Motor neuron (in vitro differentiated cells): Measurements from ENCODE around the gene SREK1. TPM values are rescaled to one million over a fixed set of nuclear protein-coding genes. Genes with fewer than 3 reads are reported as not detected.
"Not testable (repeated sequence)": the region's sequence is repeated elsewhere in the genome, so short reads cannot be mapped to it uniquely, and the experiment has no call there.

Experiments used
- ATAC-seq, 8 experiments: fragments of 200-7000 bp; cut with Tn5 transposase; replicated peaks in 6 of 8; 2 replicates each; pipeline ENCODE4 v1.8.0; 2021; ENCODE audit warnings: mild to moderate bottlenecking in 8 of 8, moderate library complexity in 8 of 8
- H3K27ac ChIP-seq, 2 donors: fragments of 250-450 bp; sonication (Bioruptor Pico); 2 replicates each; pipeline ENCODE4 v1.9.0; 2021; ENCODE audit warnings: antibody characterized with exemption in 2 of 2, mild to moderate bottlenecking in 2 of 2, moderate library complexity in 1 of 2
- H3K4me1 ChIP-seq, 2 donors: fragments of 250-450 bp; sonication (Bioruptor Pico); replicated peaks in 1 of 2; 2 replicates each; pipeline ENCODE4 v1.6.1; 2021; ENCODE audit warnings: antibody characterized with exemption in 2 of 2, mild to moderate bottlenecking in 2 of 2, moderate library complexity in 1 of 2
- H3K4me3 ChIP-seq, 5 donors: fragments of 250-450 bp; sonication (Bioruptor Pico); 2 replicates each; pipeline ENCODE4 v1.9.0; 2021; ENCODE audit warnings: antibody characterized with exemption in 5 of 5, mild to moderate bottlenecking in 5 of 5, moderate library complexity in 4 of 5
- WGBS, 10 experiments: fragments of 450-650 bp; shearing (Covaris generic); methylation state at CpG; one replicate each; pipeline ENCODE4 v1.0.0; 2022; 5-methylcytosine and 5-hydroxymethylcytosine counted together
- in situ Hi-C, 9 experiments: fragments of 400-800 bp; cut with MboI; loops; one replicate each; pipeline ENCODE4 v1.15.0; 2021; ENCODE audit warnings: low sequenced_read_pairs in 9 of 9, low pct_unique_long_range_greater_than_20kb in 2 of 9; ENCODE audit not compliant: unreplicated experiment in 9 of 9
- total RNA-seq, 8 experiments: library from RNA; unstranded; fragments of 300-600 nt; gene quantifications; 2 replicates each; pipeline versions ENCODE4 v1.2.3 to v1.2.4, GENCODE V29; 2022

The SREK1 gene
- total RNA-seq, 8 experiments from 2014 or later, result 38.5 to 143 (median 62.8) TPM

- H3K4me3 ChIP-seq, result no peak overlapping the region
- in situ Hi-C loops, result no loop called here
- H3K27ac ChIP-seq, result no peak overlapping the region
- no peak for ATAC-seq
- WGBS, 10 experiments, result 80 to 100% (median 100%) methylated on average over 1 to 3 of the region's 5 CpGs; no CpG with 5 or more reads in 3 of the 10 experiments
- H3K4me1 ChIP-seq, result no peaks in the 10 kb centered on the region
Observed at GRCh38 chr5:66206465-66206864, 62.4 kb downstream of the SREK1 start.

DNA sequence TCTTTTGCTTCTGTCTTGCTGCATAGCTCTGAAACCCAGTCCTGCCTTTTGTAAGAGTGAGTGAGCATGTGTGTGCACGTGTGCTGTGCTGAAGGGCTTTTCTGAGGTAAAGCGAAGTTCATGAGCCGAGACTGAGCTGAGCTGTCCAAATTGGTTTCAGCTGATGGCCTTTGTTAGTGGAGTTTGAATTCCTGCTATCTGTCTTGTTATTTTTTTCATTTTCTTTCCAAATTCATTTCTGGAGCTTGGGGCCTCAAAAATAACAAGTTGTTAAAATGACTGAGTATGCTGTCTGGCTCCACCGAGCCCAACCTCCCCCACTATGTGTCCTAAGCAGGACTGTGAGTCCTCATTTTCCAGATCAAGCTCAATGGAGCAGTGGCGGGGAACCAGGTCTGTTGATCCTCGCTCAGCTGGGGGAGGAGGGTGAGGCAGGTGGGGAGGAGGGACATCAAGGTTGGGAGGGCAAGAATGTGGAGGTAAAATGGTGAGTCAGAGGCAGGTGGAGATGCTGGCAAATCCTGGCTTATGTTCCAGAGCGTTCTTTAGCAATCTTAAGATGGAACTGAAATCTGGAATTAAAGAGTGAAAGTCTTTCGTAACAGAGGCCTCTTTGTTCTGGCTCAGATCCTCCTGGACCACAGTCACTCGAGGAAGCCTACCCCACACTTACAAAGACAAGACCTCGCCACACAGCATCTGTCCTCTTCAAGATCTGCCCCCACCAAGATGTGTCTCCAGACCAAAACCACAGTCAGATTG, 63.9 kb downstream of the SREK1 start:
- no peaks in the 10 kb centered on the region for H3K4me1 ChIP-seq
- 33 to 91% (median 64%) methylated on average over 1 to 7 of the region's 10 CpGs for WGBS, 10 experiments
- in situ Hi-C loops, result no loop called here
- H3K4me3 ChIP-seq, result no peak overlapping the region
- no peak overlapping the region for H3K27ac ChIP-seq
- ATAC-seq, result no peak

- Histone ChIP-seq H3K4me3 (no peak overlapping the region), H3K27ac (no peak overlapping the region), H3K4me1 (no peaks in the 10 kb centered on the region)
- 60 to 100% (median 90%) methylated on average over 1 to 4 of the region's 4 CpGs; no CpG with 5 or more reads in 4 of the 10 experiments for WGBS, 10 experiments
- ATAC-seq, result peak in 3 of 8 experiments; percentile 40 to 60 (median 59)
- in situ Hi-C loops, result no loop called here
Observed at GRCh38 chr5:66209350-66209749, 65.2 kb downstream of the SREK1 start.

DNA sequence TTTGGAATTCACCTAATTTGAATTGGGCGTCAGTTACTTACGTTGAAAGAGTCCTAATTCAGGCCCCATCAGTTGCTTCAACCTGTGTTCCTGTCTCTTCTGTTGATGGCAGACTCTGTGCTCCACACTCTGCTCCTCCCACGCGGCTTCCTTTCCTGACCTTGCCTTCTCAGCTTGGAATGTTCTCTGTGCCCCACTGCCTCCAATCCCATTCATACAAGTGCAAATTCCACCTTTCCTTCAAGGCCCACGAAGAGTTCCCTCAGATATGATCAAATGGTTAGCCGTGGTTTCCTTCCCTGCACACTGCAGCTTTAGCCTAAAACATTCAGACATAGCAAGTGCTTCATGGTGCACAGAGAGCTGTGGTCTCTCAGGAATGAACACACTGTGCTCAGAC, 65.7 kb downstream of the SREK1 start:
- Histone ChIP-seq H3K4me3 (no peak overlapping the region), H3K4me1 (no peaks in the 10 kb centered on the region), H3K27ac (no peak overlapping the region)
- peak in 1 of 8 experiments; percentile 43 for ATAC-seq
- 58 to 93% (median 75%) methylated on average over 2 to 6 of the region's 6 CpGs; no CpG with 5 or more reads in 3 of the 10 experiments for WGBS, 10 experiments
- in situ Hi-C loops, result no loop called here

DNA sequence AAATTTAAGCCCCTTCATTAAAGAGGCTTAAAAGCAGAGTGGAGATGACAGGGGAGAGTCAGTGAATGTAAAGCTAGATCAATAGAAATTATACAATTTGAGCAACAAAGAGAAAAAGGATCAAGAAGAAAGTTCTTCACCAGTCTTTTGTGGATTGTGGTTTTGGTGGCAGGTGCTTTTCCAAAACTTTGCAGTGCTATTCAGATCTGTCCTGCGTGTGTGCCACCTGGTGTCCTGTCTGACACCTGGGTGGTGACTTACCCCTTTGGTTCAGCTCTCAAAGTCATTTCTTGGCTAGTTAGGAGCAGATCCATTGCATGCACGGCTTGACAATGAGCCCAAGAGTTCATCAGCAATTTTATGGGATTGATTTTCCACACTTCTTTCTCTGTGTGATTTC, 69.4 kb downstream of the SREK1 start:
- WGBS, 10 experiments, result 0 to 100% (median 74%) methylated on average over 1 to 2 of the region's 2 CpGs; no CpG with 5 or more reads in 1 of the 10 experiments
- Histone ChIP-seq H3K4me3 (no peak overlapping the region), H3K4me1 (no peaks in the 10 kb centered on the region), H3K27ac (no peak overlapping the region)
- no peak for ATAC-seq
- in situ Hi-C loops, result no loop called here

- H3K4me3 ChIP-seq, result no peak overlapping the region
- 67 to 100% (median 75%) methylated on average over 1 to 4 of the region's 5 CpGs; no CpG with 5 or more reads in 7 of the 10 experiments for WGBS, 10 experiments
- H3K4me1 ChIP-seq, result peaks cover 0 to 4% of the 10 kb centered on the region in 2 donors
- in situ Hi-C loops, result no loop called here
- no peak overlapping the region for H3K27ac ChIP-seq
- peak; percentile 32 to 80 (median 50) for ATAC-seq
Observed at GRCh38 chr5:66222455-66222854, 78.4 kb downstream of the SREK1 start.

GRCh38 chr5:66222896-66223295, 78.8 kb downstream of the SREK1 start:
- 7 to 94% (median 58%) methylated on average over 1 to 3 of the region's 4 CpGs; no CpG with 5 or more reads in 4 of the 10 experiments for WGBS, 10 experiments
- H3K27ac ChIP-seq, result not testable (repeated sequence)

DNA sequence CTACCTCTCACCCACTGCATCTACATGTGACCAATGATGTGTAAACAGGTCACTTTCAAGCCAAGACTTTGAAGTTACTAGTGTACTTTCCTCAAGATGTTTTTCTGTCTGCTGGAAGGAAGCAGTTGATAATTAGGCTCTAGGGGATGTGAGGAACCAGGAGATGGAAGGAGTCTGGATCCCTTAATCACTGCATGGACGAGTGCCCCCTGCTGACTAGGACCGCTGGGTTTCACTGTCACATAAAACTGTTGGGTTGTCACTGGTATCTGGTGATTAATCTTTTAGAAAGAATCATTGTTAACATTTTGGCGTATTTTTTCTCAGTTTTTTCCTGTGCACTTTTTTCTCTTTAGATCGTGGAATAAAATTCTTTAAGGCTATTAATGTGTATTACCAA, 79.5 kb downstream of the SREK1 start:
- 37 to 100% (median 64%) methylated on average over 2 to 4 of the region's 4 CpGs; no CpG with 5 or more reads in 1 of the 10 experiments for WGBS, 10 experiments
- Histone ChIP-seq H3K4me3 (no peak overlapping the region), H3K4me1 (peaks cover 0 to 4% of the 10 kb centered on the region in 2 donors), H3K27ac (no peak overlapping the region)
- in situ Hi-C loops, result no loop called here
- ATAC-seq, result peak in 4 of 8 experiments; percentile 33 to 50 (median 39)

More at GRCh38 chr5:66222896-66223295, 78.8 kb downstream of the SREK1 start:
- H3K4me3 ChIP-seq, in situ Hi-C loops, H3K4me1 ChIP-seq: not testable (repeated sequence)
- ATAC-seq, result peak in 3 of 8 experiments; percentile 12 to 60 (median 29)

DNA sequence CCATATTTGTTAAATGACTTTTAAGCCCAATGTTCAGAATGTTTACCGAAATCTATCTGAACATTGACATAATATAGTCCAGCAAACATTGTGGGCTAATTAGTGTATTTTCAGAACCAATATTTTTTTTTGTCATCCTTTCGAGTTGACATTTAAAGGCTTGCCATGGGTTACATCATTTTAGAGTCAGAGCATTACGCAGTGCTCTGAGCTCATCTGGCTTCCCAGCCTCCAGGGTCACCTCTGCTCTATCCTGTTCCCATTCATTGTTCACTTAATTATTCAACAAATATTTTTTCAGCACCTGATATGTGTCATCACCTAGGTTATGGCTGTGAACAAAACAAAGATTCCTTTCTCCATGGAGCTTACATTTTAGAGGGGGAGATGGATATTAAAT, 80.2 kb downstream of the SREK1 start:
- 60 to 89% (median 77%) methylated on average over 1 to 3 of the region's 3 CpGs; no CpG with 5 or more reads in 1 of the 10 experiments for WGBS, 10 experiments
- no peak overlapping the region for H3K4me3 ChIP-seq
- peak in 5 of 8 experiments; percentile 61 to 97 (median 95) for ATAC-seq
- H3K27ac ChIP-seq, result peak overlapping the region in 1 of 2 donors; percentile 43
- H3K4me1 ChIP-seq, result peaks cover 0 to 4% of the 10 kb centered on the region in 2 donors
- in situ Hi-C loops, result no loop called here

DNA sequence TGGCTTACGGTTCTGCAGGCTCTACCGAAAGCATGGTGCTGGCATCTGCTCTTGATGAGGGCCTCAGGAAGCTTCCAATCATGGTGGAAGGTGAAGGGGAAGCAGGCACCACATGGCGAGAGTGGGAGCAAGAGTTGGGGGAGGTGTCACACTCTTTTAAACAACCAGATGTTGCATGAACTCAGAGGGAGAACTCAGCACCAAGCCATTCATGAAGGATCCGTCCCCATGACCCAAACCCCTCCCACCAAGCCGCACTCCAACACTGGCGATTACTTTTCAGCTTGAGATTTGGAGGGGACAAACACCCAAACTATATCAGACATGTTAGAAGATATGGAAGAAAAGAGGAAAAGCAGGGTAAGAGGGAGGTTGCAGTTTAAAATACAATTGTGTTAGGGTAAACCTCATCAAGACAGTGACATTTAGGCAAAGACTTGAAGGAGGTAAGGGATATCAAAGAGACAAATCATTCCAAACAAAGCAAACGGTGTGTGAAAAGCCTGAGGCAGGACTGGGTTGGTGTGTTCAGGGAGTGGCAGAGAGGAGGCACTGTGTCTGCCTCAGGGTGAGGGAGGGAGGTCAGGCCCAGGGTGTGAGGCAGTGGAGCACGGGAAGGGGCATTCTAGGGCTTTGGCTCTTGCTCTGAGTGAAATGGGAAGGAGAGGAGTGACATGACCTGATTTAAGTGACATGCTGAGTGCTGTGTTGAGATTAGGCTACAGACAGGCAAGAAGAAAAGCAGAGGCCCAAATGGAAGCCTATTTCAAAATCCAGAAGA, 80.9 kb downstream of the SREK1 start:
- H3K27ac ChIP-seq, result peak overlapping the region in 1 of 2 donors; percentile 43
- peaks cover 0 to 4% of the 10 kb centered on the region in 2 donors for H3K4me1 ChIP-seq
- peak in 1 of 8 experiments; percentile 27 for ATAC-seq
- no peak overlapping the region for H3K4me3 ChIP-seq
- WGBS, 10 experiments, result 28 to 100% (median 76%) methylated on average over 1 to 7 of the region's 8 CpGs
- in situ Hi-C loops, result no loop called here

GRCh38 chr5:66230551-66230950, 86.5 kb downstream of the SREK1 start:
- Histone ChIP-seq H3K27ac (no peak overlapping the region), H3K4me3 (no peak overlapping the region), H3K4me1 (peaks cover 9 to 15% of the 10 kb centered on the region in 2 donors)
- ATAC-seq, result peak in 3 of 8 experiments; percentile 10 to 42 (median 16)
- in situ Hi-C loops, result no loop called here
- 20 to 86% (median 40%) methylated on average over 1 of the region's 1 CpG; no CpG with 5 or more reads in 3 of the 10 experiments for WGBS, 10 experiments

GRCh38 chr5:66231508-66231907, 87.4 kb downstream of the SREK1 start:
- Histone ChIP-seq H3K4me3 (no peak overlapping the region), H3K27ac (no peak overlapping the region), H3K4me1 (peaks cover 9 to 15% of the 10 kb centered on the region in 2 donors)
- WGBS, 10 experiments, result 38 to 90% (median 59%) methylated on average over 1 to 2 of the region's 2 CpGs; no CpG with 5 or more reads in 2 of the 10 experiments
- no peak for ATAC-seq
- in situ Hi-C loops, result no loop called here

DNA sequence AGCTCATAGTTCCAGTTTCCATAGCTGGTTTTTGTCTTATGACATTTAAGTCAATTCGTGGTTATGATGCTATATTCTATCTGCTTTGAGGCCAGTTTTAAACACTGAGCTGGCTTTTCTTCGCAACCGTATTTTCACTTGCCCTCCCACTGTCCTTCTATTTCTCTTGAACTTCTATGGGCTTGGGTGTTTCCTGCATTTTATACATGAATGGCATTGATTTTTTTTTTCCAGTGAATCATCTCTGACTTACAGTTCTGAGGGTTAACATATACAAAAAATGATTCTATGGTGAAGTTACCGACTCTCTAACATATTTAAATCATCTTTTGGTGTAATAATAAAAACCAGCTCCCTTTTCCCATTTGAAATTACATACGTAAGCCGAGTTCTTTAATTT, 88.2 kb downstream of the SREK1 start:
- in situ Hi-C loops, result no loop called here
- Histone ChIP-seq H3K4me3 (no peak overlapping the region), H3K4me1 (peaks cover 9 to 15% of the 10 kb centered on the region in 2 donors), H3K27ac (peak overlapping the region in 1 of 2 donors; percentile 24)
- peak in 7 of 8 experiments; percentile 39 to 70 (median 44) for ATAC-seq
- 6 to 94% (median 76%) methylated on average over 3 to 6 of the region's 6 CpGs for WGBS, 10 experiments
